ENCODE results near the gene FASTKD2.

DNA sequence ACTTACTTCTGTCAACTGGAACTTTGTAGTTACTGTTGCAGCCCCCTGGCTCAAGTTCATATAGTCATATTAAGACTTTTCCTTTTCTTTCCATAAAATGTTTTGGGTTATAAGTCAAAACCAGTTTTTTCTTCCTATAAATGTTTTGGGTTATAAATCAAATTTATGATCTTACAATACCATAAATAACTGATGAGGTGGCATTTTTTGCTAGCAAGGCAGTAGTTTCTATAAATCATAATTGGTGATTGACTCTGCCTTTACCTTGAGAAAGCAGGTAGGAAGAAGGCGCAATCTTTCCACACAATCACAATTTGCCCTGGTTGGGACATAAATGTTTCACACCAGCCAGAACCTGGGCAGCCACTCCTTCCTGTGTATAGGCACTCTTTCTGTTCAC, 42.1 kb upstream of the FASTKD2 start:
- TF ChIP-seq, protein P1, sequence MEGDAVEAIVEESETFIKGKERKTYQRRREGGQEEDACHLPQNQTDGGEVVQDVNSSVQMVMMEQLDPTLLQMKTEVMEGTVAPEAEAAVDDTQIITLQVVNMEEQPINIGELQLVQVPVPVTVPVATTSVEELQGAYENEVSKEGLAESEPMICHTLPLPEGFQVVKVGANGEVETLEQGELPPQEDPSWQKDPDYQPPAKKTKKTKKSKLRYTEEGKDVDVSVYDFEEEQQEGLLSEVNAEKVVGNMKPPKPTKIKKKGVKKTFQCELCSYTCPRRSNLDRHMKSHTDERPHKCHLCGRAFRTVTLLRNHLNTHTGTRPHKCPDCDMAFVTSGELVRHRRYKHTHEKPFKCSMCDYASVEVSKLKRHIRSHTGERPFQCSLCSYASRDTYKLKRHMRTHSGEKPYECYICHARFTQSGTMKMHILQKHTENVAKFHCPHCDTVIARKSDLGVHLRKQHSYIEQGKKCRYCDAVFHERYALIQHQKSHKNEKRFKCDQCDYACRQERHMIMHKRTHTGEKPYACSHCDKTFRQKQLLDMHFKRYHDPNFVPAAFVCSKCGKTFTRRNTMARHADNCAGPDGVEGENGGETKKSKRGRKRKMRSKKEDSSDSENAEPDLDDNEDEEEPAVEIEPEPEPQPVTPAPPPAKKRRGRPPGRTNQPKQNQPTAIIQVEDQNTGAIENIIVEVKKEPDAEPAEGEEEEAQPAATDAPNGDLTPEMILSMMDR (IDR thresholded peaks at IDR 0.05), result no peak
- no peak for TF ChIP-seq POLR2A (IDR thresholded peaks at IDR 0.05)

Measured in prostate gland (tissue), 2 donors.